ENCODE measurements around the gene GNA15.

DNA sequence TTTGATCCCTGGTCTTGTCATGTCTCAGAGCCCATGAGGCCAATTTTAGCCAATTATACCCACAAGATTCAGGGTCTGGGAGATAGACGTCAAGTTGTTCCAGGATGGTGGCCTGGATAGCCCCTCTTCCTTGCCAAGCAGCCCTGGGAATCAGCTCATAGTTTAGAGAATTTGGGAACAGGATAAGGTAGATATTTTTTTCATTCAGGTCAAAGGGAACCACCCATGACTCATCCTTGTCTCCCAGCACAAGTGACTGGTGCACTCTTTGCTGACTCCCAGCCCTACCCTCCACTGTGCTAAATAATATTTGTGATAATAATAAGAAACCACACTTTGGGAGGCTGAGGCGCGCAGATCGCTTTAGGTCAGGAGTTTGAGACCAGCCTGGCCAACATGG is 25.6 kb downstream of the GNA15 start:
- TF ChIP-seq CTCF (IDR thresholded peaks at IDR 0.05) (no peak), POLR2AphosphoS5 (IDR thresholded peaks at IDR 0.05) (no peak), POLR2A (IDR thresholded peaks at IDR 0.05) (no peak)

Data from breast epithelium (tissue), 3 donors.